ACHN (cell line): ENCODE results near the gene CLCNKA.
"Not testable (repeated sequence)": the region's sequence is repeated elsewhere in the genome, so short reads cannot be mapped to it uniquely, and the experiment has no call there.

Experiments used
- DNase-seq: peaks from one replicate; pipeline ENCODE4 v3.0.0-alpha.2; 2015
- in situ Hi-C: cut with HindIII; loops from 2 replicates; pipeline ENCODE4 v1.10.0; 2017; ENCODE audit warnings: low sequenced_read_pairs, low pct_ligation_motif_present, low pct_unique_long_range_greater_than_20kb

Gene CLCNKA

GRCh38 chr1:16053781-16054502 is 32.1 kb downstream of the CLCNKA start:
- in situ Hi-C loops = no loop called here
- no peak for DNase-seq

- in situ Hi-C loops = no loop called here
- no peak for DNase-seq
These were observed 33.0 kb downstream of the CLCNKA start for GRCh38 chr1:16054598-16055540.

- DNase-seq = peak; percentile 82
- in situ Hi-C loops = no loop called here
These were observed 34.0 kb downstream of the CLCNKA start for GRCh38 chr1:16055613-16056520.

- in situ Hi-C loops, DNase-seq: not testable (repeated sequence)
These were observed 34.7 kb downstream of the CLCNKA start for GRCh38 chr1:16056521-16056912.

GRCh38 chr1:16057314-16057915 is 35.6 kb downstream of the CLCNKA start:
- DNase-seq, in situ Hi-C loops: not testable (repeated sequence)

- in situ Hi-C loops = not testable (repeated sequence)
These were observed 36.7 kb downstream of the CLCNKA start for GRCh38 chr1:16058394-16059120.

GRCh38 chr1:16061266-16061665 is 39.4 kb downstream of the CLCNKA start:
- in situ Hi-C loops = no loop called here

More at GRCh38 chr1:16058394-16059120, 36.7 kb downstream of the CLCNKA start:
- DNase-seq = not testable (repeated sequence)

GRCh38 chr1:16061989-16062686 is 40.3 kb downstream of the CLCNKA start:
- DNase-seq, in situ Hi-C loops: not testable (repeated sequence)

More at GRCh38 chr1:16061266-16061665, 39.4 kb downstream of the CLCNKA start:
- DNase-seq = no peak

GRCh38 chr1:16062687-16063075 is 40.8 kb downstream of the CLCNKA start:
- not testable (repeated sequence) for DNase-seq

GRCh38 chr1:16063226-16063829 is 41.5 kb downstream of the CLCNKA start:
- in situ Hi-C loops = no loop called here
- DNase-seq = no peak

More at GRCh38 chr1:16062687-16063075, 40.8 kb downstream of the CLCNKA start:
- in situ Hi-C loops = not testable (repeated sequence)

- no peak for DNase-seq
- in situ Hi-C loops = no loop called here
These were observed 42.1 kb downstream of the CLCNKA start for GRCh38 chr1:16063921-16064320.

GRCh38 chr1:16064536-16065268 is 42.9 kb downstream of the CLCNKA start:
- no peak for DNase-seq
- in situ Hi-C loops = no loop called here

- in situ Hi-C loops = no loop called here
- DNase-seq = no peak
These were observed 43.4 kb downstream of the CLCNKA start for GRCh38 chr1:16065269-16065576.

- in situ Hi-C loops = no loop called here
- no peak for DNase-seq
These were observed 44.4 kb downstream of the CLCNKA start for GRCh38 chr1:16066245-16066644.

GRCh38 chr1:16067127-16067768 is 45.4 kb downstream of the CLCNKA start:
- in situ Hi-C loops = no loop called here
- no peak for DNase-seq

GRCh38 chr1:16067933-16068332 is 46.1 kb downstream of the CLCNKA start:
- in situ Hi-C loops = no loop called here
- no peak for DNase-seq
